Kidney glomerular epithelial cell (primary cell): ENCODE measurements around the gene KCNQ1.

Source experiments
- DNase-seq: peaks from one replicate; lab custom pipeline; 2025; lab: John Stamatoyannopoulos, UW

KCNQ1 gene

GRCh38 chr11:2714871-2715270, 270.1 kb downstream of the KCNQ1 start:
- no peak for DNase-seq

GRCh38 chr11:2715716-2716350, 271.0 kb downstream of the KCNQ1 start:
- DNase-seq, result no peak

GRCh38 chr11:2716376-2717095, 271.7 kb downstream of the KCNQ1 start:
- no peak for DNase-seq

GRCh38 chr11:2717561-2718325, 272.9 kb downstream of the KCNQ1 start:
- DNase-seq, result no peak

- DNase-seq, result no peak
Observed at GRCh38 chr11:2718817-2719438, 274.1 kb downstream of the KCNQ1 start.

- no peak for DNase-seq
Observed at GRCh38 chr11:2719831-2720590, 275.2 kb downstream of the KCNQ1 start.

GRCh38 chr11:2721210-2721916, 276.6 kb downstream of the KCNQ1 start:
- DNase-seq, result no peak

- DNase-seq, result no peak
Observed at GRCh38 chr11:2722955-2723354, 278.1 kb downstream of the KCNQ1 start.

- DNase-seq, result no peak
Observed at GRCh38 chr11:2724104-2724503, 279.3 kb downstream of the KCNQ1 start.

- no peak for DNase-seq
Observed at GRCh38 chr11:2724653-2725367, 280.0 kb downstream of the KCNQ1 start.

GRCh38 chr11:2725368-2726300, 280.8 kb downstream of the KCNQ1 start:
- peak; percentile 34 for DNase-seq

- DNase-seq, result no peak
Observed at GRCh38 chr11:2726964-2727363, 282.2 kb downstream of the KCNQ1 start.

GRCh38 chr11:2728128-2728662, 283.4 kb downstream of the KCNQ1 start:
- no peak for DNase-seq

- DNase-seq, result no peak
Observed at GRCh38 chr11:2728663-2729332, 284.0 kb downstream of the KCNQ1 start.

GRCh38 chr11:2729841-2730240, 285.0 kb downstream of the KCNQ1 start:
- DNase-seq, result no peak

GRCh38 chr11:2730272-2731129, 285.7 kb downstream of the KCNQ1 start:
- no peak for DNase-seq
